ENCODE results near the gene BCAS4.

DNA sequence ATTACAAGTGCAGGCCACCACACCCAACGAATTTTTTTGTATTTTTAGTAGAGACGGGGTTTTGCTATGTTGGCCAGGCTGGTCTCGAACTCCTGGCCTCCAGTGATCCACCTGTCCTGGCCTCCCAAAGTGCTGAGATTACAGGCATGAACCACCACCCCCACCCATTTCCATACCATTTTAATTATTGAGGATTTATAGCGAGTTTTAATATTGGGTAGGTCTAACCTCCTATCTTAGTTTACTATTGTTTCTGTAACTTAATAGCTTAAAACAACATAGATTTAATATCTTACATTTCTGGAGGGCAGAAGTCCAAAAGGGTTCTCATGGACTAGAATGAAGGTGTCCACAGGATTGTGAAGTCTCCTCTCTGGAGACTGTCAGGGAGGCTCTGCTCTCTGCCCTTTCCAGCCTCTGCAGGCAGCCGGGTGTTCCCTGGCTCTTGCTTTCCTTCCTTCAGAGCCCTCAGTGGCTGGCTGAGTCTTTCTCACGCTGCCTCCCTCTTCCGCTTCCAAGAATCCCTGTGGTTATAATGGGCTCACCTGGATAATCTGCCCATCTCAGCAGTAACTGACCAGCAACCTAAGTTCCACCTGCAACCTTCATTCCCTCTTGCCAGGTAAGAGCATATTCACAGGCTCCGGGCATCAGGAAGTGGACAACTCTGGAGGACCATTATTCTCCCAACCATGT, 18.6 kb upstream of the BCAS4 start:
- TF ChIP-seq, protein P1, sequence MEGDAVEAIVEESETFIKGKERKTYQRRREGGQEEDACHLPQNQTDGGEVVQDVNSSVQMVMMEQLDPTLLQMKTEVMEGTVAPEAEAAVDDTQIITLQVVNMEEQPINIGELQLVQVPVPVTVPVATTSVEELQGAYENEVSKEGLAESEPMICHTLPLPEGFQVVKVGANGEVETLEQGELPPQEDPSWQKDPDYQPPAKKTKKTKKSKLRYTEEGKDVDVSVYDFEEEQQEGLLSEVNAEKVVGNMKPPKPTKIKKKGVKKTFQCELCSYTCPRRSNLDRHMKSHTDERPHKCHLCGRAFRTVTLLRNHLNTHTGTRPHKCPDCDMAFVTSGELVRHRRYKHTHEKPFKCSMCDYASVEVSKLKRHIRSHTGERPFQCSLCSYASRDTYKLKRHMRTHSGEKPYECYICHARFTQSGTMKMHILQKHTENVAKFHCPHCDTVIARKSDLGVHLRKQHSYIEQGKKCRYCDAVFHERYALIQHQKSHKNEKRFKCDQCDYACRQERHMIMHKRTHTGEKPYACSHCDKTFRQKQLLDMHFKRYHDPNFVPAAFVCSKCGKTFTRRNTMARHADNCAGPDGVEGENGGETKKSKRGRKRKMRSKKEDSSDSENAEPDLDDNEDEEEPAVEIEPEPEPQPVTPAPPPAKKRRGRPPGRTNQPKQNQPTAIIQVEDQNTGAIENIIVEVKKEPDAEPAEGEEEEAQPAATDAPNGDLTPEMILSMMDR (conservative IDR thresholded peaks at IDR 0.05; ENCODE audit: low read depth in 2 of 2): no peak
- TF ChIP-seq, protein P2, sequence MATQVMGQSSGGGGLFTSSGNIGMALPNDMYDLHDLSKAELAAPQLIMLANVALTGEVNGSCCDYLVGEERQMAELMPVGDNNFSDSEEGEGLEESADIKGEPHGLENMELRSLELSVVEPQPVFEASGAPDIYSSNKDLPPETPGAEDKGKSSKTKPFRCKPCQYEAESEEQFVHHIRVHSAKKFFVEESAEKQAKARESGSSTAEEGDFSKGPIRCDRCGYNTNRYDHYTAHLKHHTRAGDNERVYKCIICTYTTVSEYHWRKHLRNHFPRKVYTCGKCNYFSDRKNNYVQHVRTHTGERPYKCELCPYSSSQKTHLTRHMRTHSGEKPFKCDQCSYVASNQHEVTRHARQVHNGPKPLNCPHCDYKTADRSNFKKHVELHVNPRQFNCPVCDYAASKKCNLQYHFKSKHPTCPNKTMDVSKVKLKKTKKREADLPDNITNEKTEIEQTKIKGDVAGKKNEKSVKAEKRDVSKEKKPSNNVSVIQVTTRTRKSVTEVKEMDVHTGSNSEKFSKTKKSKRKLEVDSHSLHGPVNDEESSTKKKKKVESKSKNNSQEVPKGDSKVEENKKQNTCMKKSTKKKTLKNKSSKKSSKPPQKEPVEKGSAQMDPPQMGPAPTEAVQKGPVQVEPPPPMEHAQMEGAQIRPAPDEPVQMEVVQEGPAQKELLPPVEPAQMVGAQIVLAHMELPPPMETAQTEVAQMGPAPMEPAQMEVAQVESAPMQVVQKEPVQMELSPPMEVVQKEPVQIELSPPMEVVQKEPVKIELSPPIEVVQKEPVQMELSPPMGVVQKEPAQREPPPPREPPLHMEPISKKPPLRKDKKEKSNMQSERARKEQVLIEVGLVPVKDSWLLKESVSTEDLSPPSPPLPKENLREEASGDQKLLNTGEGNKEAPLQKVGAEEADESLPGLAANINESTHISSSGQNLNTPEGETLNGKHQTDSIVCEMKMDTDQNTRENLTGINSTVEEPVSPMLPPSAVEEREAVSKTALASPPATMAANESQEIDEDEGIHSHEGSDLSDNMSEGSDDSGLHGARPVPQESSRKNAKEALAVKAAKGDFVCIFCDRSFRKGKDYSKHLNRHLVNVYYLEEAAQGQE (IDR thresholded peaks at IDR 0.05; ENCODE audit: unreplicated experiment): no peak
- no peak for TF ChIP-seq POLR2AphosphoS5 (IDR thresholded peaks at IDR 0.05; ENCODE audit: low read depth)

All from GM23338 (cell line).